Stimulated activated CD4-positive, alpha-beta T cell treated with anti-CD3 and anti-CD28 coated beads, Interleukin-12 subunit alpha, Interleukin-12 subunit beta, amount 100 ng/mL, for 48 hours (primary cell): ENCODE data around the gene USP17L26.
"Not testable (repeated sequence)": the region's sequence is repeated elsewhere in the genome, so short reads cannot be mapped to it uniquely, and the experiment has no call there.

Experiments used
- DNase-seq, 3 donors: peaks; one replicate each; pipeline ENCODE4 v3.0.0-alpha.2; 2020; ENCODE audit warnings: low read depth in 2 of 3, low spot score in 1 of 3

USP17L26 gene

GRCh38 chr4:9334358-9334757 is at the start of gene USP17L26:
USP17L26 (plus strand) TSS chr4:9334658; CDS start chr4:9334658, 0 bp downstream.
- DNase-seq = not testable (repeated sequence)

- not testable (repeated sequence) for DNase-seq
Measured at GRCh38 chr4:9324191-9324590, 10.3 kb upstream of the USP17L26 start.

GRCh38 chr4:9324865-9325264 is 9.6 kb upstream of the USP17L26 start, which contains the start of gene USP17L24:
USP17L24 (plus strand) TSS chr4:9325165; CDS start chr4:9325165, 0 bp downstream.
- not testable (repeated sequence) for DNase-seq

GRCh38 chr4:9329611-9330010 is 4.8 kb upstream of the USP17L26 start, which contains the start of gene USP17L25:
USP17L25 (plus strand) TSS chr4:9329911; CDS start chr4:9329911, 0 bp downstream.
- DNase-seq = not testable (repeated sequence)

GRCh38 chr4:9339103-9339502 is 4.6 kb downstream of the USP17L26 start, which contains the start of gene USP17L5:
USP17L5 (plus strand) TSS chr4:9339403; CDS start chr4:9339403, 0 bp downstream.
- DNase-seq = not testable (repeated sequence)

- DNase-seq = not testable (repeated sequence)
Measured at GRCh38 chr4:9343848-9344247, 9.4 kb downstream of the USP17L26 start, which contains the start of gene USP17L27. USP17L27 (plus strand) TSS chr4:9344148; CDS start chr4:9344148, 0 bp downstream.

GRCh38 chr4:9348593-9348992 is 14.1 kb downstream of the USP17L26 start, which contains the start of gene USP17L28:
USP17L28 (plus strand) TSS chr4:9348893; CDS start chr4:9348893, 0 bp downstream.
- not testable (repeated sequence) for DNase-seq

- DNase-seq = not testable (repeated sequence)
Measured at GRCh38 chr4:9350866-9351265, 16.4 kb downstream of the USP17L26 start.

GRCh38 chr4:9353338-9353737 is 18.9 kb downstream of the USP17L26 start, which contains the start of gene USP17L29:
USP17L29 (plus strand) TSS chr4:9353638; CDS start chr4:9353638, 0 bp downstream.
- not testable (repeated sequence) for DNase-seq

- not testable (repeated sequence) for DNase-seq
Measured at GRCh38 chr4:9362829-9363228, 28.4 kb downstream of the USP17L26 start, which contains the start of gene USP17L30. USP17L30 (plus strand) TSS chr4:9363129; CDS start chr4:9363129, 0 bp downstream.

GRCh38 chr4:9379881-9380280 is 45.4 kb downstream of the USP17L26 start:
- DNase-seq = not testable (repeated sequence)

GRCh38 chr4:9381012-9381534 is 46.6 kb downstream of the USP17L26 start:
- peak; percentile 2 to 53 (median 44) for DNase-seq

- DNase-seq = no peak
Measured at GRCh38 chr4:9384126-9384525, 49.7 kb downstream of the USP17L26 start.
